ENCODE measurements around the gene GIMAP8.
"Not testable (repeated sequence)": the region's sequence is repeated elsewhere in the genome, so short reads cannot be mapped to it uniquely, and the experiment has no call there.

The GIMAP8 gene

DNA sequence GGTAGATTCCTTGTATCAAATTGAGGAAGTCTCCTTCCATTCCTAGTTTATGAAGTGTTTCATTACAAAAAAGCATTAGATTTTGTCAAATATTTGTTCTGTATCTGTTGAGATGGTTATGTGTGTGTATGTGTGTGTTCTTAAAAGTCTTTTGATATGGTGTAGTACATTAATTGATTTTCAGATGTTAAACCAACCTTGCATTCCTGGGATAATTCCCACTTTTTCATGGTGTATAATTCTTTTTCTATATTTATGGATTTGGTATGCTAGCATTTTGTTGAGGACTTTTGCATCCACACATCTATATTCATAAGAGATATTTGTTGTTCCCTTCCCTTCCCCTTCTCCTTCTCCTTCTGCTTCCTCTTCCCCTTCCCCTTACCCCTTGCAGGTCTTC, 8.9 kb upstream of the GIMAP8 start:
- no peak for FAIRE-seq

DNA sequence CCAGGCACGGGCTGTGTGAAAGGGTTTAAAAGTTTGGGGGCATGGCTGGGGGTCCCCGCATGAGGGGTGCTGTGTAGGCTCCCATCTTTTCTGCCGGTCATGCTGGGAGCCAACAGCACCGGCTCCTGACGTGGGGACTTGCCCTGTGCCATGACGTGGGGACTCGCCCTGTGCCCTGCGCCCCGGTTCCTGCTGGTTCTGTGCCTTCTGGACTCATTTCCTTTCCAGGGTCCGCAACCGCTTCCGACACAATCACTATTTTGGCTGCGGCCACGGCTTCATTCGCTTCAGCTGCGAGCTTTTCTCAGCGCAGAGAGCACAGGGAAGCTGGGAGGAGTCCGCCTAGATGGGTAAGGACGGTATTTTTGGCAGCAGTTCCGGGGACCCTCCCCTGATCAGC, 7.6 kb upstream of the GIMAP8 start:
- no peak for FAIRE-seq

DNA sequence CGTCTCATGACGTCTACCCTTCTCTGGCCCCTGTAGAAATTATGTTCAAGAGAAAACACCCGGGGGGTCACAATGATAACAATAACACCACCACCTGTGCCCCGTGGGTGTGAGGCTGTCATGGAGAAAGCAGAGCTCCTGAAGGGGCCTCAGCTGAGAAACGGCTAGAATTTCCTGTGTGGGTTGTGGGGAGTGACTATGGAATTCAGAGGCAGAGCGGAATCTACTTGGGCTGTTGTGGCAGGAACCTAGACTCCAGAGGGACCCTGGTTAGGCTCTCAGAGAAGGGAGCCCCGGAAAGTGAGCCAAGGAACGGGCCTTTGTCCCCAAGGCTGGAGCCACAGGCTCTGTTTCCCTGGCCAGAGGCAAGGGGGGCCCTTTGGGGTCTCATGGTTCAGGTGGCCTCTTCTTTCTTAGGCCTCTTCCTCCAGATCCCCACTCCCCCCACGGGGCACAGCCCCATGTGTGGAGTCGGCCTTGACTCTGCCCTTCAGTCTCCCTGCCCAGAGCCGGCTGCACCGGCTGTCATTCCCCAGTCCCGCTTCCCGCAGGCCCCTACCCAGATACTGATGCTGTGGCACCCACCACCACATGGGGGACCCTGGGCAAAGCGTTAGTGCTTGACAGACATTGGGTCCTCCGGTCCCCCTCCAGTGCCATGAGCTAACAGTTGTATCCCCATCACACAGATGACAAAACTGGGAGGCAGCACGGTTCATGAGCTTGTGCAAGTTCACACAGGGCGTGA, 6.5 kb upstream of the GIMAP8 start:
- FAIRE-seq: no peak

DNA sequence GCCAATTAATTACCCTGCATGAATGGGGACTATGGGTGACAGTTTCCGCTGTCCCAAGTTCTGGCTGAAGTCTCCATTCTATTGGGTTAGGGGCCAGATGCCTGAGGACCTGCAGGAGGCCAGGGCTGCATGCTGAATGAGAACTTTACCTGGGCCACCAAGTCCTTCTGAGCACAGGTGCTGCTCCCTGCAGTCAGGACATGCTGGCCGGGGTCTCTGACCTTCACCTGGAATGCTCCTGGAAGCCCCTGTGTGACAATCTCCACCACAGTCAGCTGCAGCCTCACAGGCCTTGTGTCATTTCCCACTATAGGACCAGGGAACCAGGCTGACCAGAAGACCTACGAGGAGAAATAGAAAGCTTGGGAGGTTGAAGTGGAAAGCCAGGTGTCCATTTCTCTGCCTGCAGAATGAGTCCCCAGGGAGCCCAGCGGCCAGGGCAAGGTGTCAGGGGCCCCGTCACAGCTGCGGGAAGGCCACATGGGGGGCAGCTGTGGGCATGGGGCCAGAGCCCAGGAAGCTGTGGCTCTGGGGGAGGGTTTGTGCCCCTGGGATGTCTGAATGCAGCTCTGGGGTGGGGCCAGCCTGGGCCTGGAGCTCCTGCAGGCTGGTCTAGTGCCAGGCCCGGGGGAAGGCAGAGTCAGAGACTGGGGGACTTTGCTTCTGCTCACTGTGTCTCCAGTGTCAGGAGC, 5.6 kb upstream of the GIMAP8 start:
- no peak for FAIRE-seq

DNA sequence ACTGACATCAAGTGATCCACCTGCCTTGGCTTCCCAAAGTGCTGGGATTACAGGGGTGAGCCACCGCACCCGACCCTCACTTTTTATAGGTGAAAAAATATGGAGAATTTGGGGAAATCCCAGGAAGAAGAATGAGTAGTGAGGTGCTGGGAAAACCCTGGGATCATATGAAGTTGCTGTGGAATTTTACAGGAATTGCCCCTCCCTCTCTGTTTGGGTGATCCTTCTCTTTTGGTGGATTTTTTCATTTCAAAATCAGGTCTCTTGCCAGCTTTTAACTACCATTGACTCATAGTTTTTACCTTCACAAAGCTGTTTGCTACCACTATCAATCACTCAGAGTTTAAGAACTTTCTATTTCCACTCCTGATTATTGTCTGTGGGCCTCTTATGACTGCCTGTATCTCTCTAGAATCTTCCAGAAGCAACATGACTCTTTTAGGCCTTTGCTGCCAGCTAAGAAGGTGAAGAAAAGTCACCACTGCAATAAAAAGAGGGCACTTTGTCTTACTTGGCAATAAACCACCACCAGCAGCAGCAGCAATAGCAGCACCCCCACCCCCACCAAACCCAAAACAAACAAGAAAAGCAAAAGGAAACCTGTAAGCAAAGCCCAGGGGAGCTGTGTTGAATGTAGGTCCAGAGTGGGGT, 4.0 kb upstream of the GIMAP8 start:
- FAIRE-seq: no peak

DNA sequence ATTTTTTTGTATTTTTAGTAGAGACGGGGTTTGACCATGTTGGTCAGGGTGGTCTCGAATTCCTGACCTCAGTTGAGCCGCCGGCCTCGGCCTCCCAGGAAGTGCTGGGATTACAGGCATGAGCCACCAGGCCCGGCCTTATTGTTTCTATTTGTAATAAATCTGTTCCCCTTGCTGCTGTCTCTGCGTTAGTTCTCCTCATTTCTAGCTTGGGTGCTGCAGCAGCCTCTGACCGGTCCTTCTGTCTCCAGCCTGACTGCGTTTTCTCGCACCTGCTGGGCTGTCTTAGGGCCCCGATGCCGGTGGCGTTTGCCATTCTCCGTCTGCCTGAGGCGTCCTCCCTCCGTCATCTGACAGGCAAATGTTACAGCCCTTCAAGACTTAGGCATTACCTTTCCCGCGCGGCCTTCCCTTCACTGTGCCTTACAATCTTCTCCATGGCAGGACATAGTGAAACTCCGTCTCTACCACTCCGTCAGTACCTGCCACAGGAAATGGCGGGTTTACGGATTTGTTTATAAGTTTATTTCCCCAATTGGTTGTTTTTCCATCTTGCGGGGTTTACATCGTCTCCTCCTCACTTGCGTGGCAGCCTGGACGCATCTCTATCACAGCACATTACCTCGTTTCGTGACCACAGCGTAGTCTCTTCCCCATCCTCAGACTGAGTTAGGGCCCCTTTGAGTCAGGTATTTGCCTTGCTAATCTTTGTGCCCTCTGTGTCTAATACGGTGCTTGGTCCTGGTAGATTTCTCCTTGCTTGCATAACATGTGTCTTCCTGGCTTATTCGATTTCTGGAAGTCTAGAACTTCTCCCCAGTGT, 2.3 kb upstream of the GIMAP8 start:
- FAIRE-seq: no peak

DNA sequence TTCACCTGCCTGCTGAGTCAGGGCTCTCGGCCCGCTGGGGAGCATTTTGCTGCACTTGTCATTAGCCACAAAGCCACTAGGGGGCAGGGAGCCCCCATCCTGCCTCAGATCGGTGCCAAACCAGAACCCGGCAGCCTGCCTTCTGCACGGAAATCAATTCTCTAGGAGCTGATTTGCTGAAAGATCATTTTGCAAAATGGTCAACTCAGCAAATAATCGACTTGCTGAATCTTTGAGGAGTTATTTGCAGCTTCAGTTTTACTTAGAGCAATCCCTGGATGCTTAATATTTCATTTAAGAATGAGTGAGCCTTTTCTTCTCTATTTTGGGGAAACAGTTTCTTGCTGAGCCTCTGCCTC, 1.7 kb upstream of the GIMAP8 start:
- FAIRE-seq: peak; percentile 6

DNA sequence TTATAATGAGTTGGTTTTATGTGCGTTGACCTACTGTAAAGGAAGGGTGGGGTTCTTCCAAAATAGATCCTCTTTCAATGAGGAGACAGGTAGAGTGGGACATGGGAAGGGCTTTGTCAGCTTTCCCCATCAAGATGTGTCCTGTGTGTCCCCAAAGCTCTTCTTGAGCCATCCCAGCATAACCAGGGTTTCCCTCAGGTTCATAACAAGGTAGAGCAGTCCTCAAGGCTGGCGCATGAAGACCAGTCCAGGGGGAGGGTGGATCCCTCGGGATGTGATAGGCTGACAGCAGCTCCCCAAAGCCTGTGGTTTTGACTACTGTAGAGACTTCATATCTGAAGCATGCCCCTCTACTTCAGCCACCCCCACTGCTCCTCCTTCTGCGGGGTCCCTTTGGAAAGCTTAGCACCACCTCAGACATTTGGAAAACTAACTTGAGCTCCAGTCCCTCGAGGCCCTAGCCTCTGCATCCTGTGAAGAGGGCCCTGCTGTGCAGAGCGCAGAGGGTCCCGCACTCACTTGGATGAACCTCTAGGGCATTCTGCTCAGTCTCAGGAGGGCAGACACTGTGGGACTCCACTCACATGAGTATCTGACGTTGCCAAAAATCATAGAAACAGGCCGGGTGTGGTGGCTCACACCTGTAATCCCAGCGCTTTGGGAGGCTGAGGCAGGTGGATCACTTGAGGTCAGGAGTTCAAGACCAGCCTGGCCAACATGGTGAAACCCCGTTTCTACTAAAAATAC, 1.1 kb upstream of the GIMAP8 start:
- no peak for FAIRE-seq

DNA sequence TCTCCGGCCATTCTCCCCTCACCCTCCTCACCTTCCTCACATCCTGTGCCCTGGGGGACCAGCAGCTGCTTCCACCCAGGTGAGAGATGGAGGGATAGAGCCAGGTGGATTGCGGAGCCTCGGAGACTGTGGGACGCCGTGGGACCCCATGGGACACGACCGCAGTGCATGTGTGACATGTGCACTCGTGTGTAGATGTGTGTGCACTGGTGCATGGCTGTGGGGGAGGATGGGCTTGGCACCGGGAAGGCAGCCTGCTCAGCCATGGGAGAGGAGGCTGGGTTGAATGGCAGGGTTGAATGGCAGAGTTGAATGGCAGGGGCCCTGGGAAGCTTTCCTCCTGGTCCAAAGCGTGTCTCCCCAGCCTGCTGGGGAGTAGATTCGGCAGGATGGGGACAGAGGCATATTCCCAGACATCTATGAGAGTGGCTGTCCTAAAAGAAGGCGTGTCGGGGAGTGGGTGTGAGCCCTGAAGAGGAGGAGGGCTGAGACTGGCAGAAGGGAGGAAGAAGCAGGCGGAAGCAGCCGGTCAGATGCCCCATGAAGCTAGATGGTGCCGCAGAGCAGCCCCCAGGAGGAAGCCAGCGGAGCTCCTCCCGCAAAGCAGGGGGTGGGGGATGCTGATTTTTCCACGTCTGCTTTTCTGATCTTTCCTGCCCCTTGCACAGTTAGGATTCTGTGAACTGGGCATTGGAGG, 815 bp downstream of the GIMAP8 start:
- FAIRE-seq: no peak

DNA sequence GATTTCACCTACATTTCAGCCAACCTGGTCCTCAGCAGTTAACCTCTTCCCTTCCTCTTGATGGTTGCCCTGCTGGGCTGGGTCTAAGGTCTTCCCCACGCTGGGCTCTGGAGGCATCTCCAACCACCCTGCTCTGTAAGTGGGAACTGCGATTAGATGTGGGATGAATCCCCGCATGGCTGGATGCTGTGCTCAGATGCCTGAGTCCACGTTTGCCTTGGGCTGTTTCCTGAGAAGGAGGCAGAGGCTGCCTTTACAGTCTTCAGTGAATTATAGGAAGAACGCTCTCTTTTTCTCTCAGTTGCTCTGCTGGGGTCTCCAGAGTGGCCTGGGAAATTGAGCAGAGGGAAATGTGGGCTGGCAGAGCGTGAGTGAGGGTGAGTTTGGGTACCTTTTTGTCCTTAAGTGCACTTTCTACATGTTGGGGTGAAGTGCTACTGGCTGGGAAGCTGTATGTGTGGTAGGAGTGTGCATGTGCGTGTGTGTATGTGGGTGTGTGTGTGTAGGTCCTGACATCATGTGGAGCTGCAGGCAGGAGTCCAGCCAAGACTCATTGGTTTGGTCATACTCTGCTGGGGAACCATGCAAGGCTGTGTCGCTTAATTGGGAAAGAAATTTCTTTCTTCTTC, 1.5 kb downstream of the GIMAP8 start:
- FAIRE-seq: no peak

DNA sequence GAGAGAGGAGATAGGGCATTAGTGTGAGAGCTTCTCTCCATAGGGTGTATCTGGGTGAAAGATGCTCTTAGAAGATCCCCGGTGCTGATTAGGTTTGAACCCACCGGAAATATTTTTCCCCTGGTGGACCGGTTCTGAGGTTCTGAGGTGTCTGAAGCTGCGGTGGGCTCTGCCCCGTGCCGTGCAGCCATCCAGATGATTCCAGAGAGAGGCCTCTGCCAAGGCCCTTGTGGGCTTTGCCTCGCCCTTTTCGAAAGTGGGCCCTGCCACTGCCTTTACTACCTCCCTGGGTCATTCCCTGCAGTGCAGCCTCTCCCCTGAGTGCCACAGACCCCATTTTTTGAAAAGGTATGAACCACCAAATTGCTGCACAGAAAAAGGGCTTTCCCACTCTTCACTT, 2.8 kb downstream of the GIMAP8 start:
- no peak for FAIRE-seq

DNA sequence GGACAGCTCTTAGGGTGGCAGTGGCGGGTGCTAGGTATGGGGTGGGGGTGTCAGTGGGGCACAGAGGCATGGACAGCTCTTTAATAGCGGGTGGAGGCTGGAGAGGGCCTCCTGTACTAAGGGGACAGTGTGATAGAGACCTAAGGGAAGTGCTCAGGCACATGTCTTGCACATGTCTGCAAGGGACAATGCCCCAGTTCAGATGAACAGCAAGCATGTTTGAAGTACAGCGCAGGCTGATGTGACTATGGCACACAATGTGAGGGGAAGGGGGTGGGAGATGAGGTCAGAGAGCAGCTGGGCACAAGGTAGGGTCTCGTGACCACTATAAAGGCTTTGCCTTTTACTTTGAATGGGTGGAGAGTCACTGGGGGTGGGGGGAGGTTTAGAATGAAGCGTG, 3.5 kb downstream of the GIMAP8 start:
- no peak for FAIRE-seq

DNA sequence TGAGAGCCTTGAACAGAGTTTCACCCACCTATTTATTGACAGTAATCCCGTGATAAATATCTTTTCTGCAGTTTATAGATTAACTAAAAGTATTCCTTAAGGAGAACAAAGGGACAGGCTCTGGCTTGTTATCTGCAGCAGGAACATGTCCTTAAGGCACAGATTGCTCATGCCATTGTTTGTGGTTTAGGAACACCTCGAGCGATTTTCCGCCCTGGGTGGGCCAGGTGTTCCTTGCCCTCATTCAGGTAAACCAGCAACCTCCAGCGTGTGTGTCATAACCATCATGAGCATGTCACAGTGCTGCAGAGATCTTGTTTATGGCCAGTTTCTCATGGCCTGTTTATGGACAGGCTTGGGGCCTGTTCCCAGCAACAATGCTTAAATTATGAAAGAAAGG, 6.6 kb downstream of the GIMAP8 start:
- FAIRE-seq: not testable (repeated sequence)

DNA sequence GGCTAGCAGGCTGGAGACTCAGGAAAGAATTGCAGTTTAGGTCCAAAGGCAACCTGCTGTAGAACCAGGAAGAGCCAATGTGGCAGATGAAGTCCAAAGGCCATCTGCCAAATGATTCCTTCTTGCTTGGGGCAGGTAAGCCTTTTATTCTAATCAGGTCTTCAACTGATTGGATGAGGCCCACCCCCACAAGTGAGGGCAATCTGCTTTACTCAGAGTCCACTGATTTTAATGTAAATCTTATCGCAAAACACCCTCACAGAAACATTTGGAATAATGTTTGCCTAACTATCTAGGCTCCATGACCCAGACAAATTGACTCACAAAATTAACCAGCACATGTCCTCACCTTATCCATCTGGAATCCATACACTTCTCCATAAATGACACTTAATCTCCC, 7.8 kb downstream of the GIMAP8 start:
- no peak for FAIRE-seq

DNA sequence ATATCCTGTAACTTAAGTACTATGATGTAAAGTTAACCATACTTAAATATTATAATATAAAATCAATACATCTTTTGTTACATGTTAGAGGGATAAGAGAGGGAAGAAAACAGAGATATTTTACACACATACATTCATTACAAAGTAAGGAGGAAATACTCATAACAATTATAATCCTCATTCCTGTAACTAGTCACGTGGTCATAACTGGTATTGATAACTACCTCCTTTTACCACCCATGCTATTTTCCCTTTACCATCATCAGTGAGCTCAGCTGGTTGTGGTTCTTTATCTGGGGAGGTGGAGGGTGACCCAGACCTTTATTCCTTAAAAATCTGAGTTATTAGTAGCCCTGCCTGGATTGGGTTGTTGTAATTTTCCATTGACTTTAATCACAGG, 8.3 kb downstream of the GIMAP8 start:
- no peak for FAIRE-seq

DNA sequence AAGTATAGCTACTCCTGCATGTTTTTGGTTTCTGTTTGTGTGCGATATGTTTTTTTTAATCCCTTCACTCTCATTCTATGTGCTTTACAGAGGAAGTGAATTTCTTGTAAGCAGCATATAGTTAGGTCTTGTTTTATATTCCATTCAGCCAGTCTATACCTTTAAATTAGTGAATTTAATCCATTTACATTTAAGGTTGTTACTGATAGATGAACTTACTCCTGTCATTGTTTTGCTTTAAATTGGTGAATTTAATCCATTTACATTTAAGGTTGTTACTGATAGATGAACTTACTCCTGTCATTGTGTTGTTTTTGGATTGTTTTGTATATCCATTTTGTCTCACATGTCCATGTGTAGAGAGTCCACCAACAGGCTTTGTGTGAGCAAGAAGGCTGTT, 11.1 kb downstream of the GIMAP8 start:
- FAIRE-seq: peak; percentile 43

DNA sequence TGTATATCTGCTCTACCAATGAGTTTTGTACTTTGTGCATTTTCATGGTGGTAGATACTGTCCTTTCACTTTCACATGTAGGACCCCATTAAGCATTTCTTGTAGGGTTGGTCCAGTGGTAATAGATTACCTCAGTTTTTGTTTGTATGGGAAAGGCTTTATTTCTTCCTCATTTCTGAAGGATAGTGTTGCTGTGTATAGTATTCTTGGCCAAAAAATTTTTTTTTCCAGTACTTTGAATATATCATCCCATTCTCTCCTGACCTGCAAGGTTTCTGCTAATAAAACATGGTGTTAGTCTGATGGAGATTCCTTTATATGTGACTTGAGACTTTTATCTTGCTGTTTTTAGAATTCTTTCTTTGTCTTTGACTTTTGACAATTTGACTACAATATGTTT, 12.0 kb downstream of the GIMAP8 start:
- FAIRE-seq: peak; percentile 19

DNA sequence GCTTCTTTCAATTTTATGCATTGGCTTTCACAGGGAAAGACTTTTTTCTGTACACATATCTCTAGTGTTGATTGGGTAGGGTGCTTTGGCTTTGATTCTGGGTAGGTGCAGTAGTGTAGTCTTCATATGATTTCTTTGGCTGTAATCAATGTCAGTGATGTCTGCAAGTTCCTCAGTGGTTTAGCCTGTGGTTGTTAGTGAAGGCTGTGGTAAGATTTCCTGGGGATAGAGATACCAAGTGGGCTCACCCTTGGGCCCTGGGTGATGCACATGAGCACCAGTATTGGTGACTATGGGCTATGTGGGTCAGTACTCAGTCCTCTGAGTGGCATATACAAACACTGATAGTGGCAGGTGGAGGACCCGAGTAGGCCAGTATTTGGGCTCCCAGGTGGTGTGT, 13.0 kb downstream of the GIMAP8 start:
- FAIRE-seq: no peak

DNA sequence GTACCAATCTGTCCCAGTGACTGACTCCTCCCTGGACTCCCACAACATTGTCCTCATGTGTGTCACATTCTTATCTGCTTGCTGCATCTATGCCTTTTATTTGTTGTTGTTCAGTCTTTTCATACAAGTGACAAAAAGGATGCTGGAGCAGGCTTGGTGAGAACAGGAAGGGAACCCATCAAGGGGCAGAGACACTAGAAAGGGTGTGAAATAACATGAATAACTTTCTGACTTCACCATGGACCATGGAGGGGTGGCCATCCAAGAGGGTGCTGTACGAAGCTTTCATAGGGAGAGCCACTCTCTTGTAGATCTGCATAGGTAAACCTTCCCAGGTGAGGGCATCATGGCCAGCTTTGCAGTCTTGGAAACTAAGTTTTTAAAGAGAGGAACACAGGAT, 14.5 kb downstream of the GIMAP8 start:
- no peak for FAIRE-seq

DNA sequence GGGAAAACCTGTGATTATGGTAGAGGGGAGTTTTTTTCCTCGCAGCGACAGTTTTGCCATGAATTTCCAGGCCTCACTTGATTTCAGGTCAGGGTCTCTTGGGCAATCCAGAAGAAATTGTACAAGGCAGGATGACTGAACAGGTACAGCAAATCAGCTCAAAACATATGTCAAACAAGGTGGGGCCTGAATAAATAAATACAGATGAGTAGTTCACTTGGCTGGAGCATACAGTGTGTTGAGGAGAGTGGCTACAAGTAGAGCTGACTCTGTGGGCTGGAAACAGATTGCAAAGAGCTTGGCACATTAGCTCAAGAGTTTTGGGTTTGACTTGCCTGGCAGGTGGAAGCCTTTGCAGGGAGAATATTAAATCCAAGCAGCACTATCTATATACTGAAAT, 15.0 kb downstream of the GIMAP8 start:
- FAIRE-seq: no peak

DNA sequence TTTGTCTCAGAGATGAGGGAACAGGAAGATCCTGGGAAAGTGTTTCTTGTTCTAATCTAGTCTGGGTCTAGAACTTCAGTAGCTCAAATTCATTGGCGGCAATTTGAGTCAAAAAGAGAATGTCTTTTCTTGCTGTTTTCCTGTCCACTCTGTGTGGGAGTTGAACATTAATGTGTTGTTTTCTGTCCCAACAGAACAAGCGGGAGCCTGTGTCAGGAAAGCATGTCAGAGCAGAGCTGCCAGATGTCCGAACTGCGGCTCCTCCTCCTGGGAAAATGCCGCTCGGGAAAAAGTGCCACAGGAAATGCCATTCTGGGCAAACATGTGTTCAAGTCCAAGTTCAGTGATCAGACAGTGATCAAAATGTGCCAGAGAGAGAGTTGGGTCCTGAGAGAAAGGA, 16.0 kb downstream of the GIMAP8 start:
- FAIRE-seq: no peak

DNA sequence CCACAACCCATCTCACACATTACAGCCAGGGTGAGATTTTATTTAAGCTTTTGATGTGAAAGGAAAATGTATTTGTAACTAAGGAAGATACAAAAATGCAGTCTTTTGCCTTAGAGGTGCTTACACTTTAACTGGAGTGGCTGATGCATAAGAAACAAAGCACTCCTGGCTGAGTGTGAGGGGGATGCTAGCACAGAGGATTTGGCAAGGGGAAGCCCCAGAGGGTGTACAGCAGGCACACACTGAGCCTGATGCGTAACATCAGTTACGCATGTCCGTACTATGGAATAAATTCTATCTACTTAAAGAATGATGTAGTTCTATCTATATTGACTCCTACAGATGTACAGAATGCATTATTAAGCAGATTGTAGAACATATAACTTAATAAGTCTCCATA, 17.8 kb downstream of the GIMAP8 start:
- FAIRE-seq: no peak

Data from A204.1 (cell line).